ENCODE results near the gene LUC7L3. TPM values are rescaled to one million over a fixed set of nuclear protein-coding genes. Genes with fewer than 3 reads are reported as not detected.
A peak's percentile ranks its signal among the peaks of the same experiment; 100 is the strongest.

LUC7L3 gene
- total RNA-seq, 1 donor from 2014 or later, result 105 TPM

DNA sequence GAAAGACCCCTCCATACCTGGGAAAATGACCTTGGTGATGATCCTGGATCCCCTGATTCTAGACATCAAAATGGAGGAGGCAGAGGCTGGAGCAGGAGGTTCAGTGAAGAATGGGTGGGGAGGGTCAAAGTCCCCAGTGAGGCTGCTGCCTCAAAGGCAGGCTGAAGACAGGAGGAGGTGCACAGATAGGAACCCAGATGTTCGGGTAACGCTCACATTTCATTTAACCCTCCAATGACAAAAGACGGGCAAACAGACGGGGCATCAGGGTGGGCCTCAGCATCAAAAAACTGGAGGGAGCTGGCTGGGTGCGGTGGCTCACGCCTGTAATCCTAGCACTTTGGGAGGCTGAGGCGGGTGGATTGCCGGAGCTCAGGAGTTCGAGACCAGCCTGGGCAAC, 48.0 kb downstream of the LUC7L3 start, which contains the start of gene ANKRD40CL:
TSS of gene ANKRD40CL (minus strand) at position 73 of the 400 bp plus-strand sequence. CDS start 605 bp downstream, outside the sequence.
- Mint-ChIP-seq H3K27me3 (ENCODE audit: unreplicated experiment) (peaks cover 5% of the 10 kb centered on the region), H3K36me3 (ENCODE audit: unreplicated experiment) (no peaks in the 10 kb centered on the region), H3K27ac (ENCODE audit: unreplicated experiment) (no peak within 1 kb of the TSS), H3K4me1 (ENCODE audit: unreplicated experiment) (peaks cover 7% of the 10 kb centered on the region), H3K9me3 (ENCODE audit: unreplicated experiment) (no peaks in the 10 kb centered on the region), H3K4me3 (ENCODE audit: unreplicated experiment) (no peak within 1 kb of the TSS)
- TF ChIP-seq, protein P1, sequence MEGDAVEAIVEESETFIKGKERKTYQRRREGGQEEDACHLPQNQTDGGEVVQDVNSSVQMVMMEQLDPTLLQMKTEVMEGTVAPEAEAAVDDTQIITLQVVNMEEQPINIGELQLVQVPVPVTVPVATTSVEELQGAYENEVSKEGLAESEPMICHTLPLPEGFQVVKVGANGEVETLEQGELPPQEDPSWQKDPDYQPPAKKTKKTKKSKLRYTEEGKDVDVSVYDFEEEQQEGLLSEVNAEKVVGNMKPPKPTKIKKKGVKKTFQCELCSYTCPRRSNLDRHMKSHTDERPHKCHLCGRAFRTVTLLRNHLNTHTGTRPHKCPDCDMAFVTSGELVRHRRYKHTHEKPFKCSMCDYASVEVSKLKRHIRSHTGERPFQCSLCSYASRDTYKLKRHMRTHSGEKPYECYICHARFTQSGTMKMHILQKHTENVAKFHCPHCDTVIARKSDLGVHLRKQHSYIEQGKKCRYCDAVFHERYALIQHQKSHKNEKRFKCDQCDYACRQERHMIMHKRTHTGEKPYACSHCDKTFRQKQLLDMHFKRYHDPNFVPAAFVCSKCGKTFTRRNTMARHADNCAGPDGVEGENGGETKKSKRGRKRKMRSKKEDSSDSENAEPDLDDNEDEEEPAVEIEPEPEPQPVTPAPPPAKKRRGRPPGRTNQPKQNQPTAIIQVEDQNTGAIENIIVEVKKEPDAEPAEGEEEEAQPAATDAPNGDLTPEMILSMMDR (IDR thresholded peaks at IDR 0.05), result no peak
- peak; percentile 48 for DNase-seq (ENCODE audit: extremely low spot score, unreplicated experiment)

DNA sequence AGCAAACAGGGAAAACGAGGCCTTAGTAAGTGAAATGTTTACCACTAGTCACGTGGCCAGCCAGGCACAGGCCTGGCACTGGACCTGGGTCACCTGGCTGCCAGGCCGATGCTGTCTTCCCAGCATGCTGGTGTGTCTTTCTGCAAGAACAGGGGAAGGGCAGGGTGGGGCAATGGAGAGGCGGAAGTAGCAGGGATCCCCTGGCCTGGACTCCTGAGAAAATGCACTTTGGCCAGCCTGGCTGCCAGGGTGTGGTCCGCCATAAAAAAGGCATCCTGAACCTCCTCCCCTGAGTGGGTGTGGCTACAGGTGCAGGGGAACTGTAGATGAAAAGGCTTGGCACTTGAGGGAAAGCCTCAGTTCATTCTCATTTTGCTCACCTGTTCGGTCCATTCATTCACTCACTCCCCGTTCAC, 49.0 kb downstream of the LUC7L3 start:
- H3K4me1 Mint-ChIP-seq (ENCODE audit: unreplicated experiment), result peaks cover under 1% of the 10 kb centered on the region
- no peak overlapping the region for H3K4me3 Mint-ChIP-seq (ENCODE audit: unreplicated experiment)

DNA sequence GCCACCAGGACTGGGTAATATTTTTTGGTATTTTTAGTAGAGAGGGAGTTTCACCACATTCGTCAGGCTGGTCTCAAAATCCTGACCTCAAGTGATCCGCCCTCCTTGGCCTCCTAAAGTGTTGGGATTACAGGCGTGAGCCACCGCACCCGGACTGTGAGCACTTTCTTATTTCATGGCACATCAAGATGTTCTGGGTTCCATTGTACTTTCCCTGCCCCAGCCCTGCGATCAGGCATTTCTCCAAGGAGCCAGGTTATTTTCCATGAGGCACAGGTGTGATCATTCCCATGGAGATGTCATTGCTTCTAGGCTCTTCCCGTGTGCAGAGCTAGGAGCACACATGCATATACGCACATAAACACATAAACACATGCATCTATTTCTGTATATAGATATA, 50.5 kb downstream of the LUC7L3 start:
- H3K27me3 Mint-ChIP-seq (ENCODE audit: unreplicated experiment), result peaks cover 3% of the 10 kb centered on the region
- peak; percentile 59 for DNase-seq (ENCODE audit: extremely low spot score, unreplicated experiment)
- H3K36me3 Mint-ChIP-seq (ENCODE audit: unreplicated experiment), result no peaks in the 10 kb centered on the region
- no peaks in the 10 kb centered on the region for H3K4me1 Mint-ChIP-seq (ENCODE audit: unreplicated experiment)
- H3K9me3 Mint-ChIP-seq (ENCODE audit: unreplicated experiment), result no peaks in the 10 kb centered on the region
- H3K4me3 Mint-ChIP-seq (ENCODE audit: unreplicated experiment), result no peak overlapping the region
- TF ChIP-seq, protein P1 (IDR thresholded peaks at IDR 0.05), result no peak
- no peak overlapping the region for H3K27ac Mint-ChIP-seq (ENCODE audit: unreplicated experiment)

More for the DNA sequence above, 49.0 kb downstream of the LUC7L3 start:
- DNase-seq (ENCODE audit: extremely low spot score, unreplicated experiment), result peak; percentile 60
- TF ChIP-seq, protein P1 (IDR thresholded peaks at IDR 0.05), result no peak
- H3K27me3 Mint-ChIP-seq (ENCODE audit: unreplicated experiment), result peaks cover 3% of the 10 kb centered on the region
- H3K27ac Mint-ChIP-seq (ENCODE audit: unreplicated experiment), result no peak overlapping the region
- no peaks in the 10 kb centered on the region for H3K36me3 Mint-ChIP-seq (ENCODE audit: unreplicated experiment)
- H3K9me3 Mint-ChIP-seq (ENCODE audit: unreplicated experiment), result no peaks in the 10 kb centered on the region

DNA sequence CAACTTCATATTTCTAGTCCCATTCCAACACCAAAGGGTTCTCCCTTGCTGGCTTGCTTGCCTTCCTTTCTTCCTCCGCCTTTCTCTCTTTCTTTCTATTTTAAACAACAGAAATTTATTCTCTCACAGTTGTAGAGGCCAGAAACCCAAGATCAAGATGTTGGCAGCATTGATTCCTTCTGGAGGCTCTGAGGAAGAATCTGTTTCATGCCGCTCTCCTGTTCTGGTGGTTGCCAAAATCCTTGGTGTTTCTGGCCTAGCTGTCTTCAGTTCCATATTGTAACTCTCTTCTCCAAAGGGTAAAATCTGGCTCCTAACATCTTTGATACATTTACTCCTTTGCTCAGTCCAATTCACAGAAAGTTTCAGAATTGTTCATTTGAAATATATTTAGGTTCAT, 50.9 kb downstream of the LUC7L3 start:
- Mint-ChIP-seq H3K4me1 (ENCODE audit: unreplicated experiment) (no peaks in the 10 kb centered on the region), H3K27me3 (ENCODE audit: unreplicated experiment) (peaks cover 3% of the 10 kb centered on the region), H3K4me3 (ENCODE audit: unreplicated experiment) (no peak overlapping the region), H3K9me3 (ENCODE audit: unreplicated experiment) (no peaks in the 10 kb centered on the region), H3K27ac (ENCODE audit: unreplicated experiment) (no peak overlapping the region), H3K36me3 (ENCODE audit: unreplicated experiment) (no peaks in the 10 kb centered on the region)
- TF ChIP-seq, protein P1 (IDR thresholded peaks at IDR 0.05), result no peak
- DNase-seq (ENCODE audit: extremely low spot score, unreplicated experiment), result no peak

DNA sequence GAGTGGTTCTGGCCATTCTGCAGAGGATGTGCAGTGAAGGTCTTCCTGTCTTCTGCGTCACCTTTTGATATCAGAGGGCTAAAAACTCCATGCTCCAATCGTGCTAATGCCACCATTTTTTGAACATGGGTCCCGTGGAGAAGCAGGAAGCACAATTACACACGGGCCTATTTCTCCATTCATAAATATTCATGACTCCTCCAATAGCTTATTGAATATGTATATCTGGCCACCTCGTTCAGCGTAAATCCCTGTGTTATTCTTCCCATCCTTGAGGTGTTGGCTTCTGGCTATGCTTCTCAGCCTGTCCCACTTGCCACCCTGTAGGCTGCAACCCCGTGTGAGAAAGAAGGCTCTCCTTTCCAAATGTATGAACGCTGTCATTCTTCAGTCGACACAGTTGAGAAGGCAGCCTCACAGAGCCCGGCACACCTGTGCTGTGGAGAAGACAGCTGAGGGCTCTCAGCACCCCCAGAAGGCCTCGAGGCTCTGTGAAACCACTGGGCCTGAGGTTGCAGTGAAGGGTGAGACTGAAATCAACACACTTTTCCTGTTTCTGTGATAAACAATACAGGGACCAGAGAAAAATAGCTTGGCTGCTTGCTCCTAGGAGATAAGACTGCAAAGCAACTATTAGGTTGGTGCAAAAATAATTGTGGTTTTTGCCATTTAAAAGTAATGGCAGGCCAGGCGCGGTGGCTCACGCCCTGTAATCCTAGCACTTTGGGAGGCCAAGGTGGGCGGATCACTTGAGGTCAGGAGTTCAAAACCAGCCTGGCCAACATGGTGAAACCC, 52.8 kb downstream of the LUC7L3 start:
- TF ChIP-seq, protein P1 (IDR thresholded peaks at IDR 0.05), result no peak
- Mint-ChIP-seq H3K4me3 (ENCODE audit: unreplicated experiment) (no peak overlapping the region), H3K9me3 (ENCODE audit: unreplicated experiment) (no peaks in the 10 kb centered on the region), H3K36me3 (ENCODE audit: unreplicated experiment) (no peaks in the 10 kb centered on the region), H3K27me3 (ENCODE audit: unreplicated experiment) (peaks cover 3% of the 10 kb centered on the region), H3K27ac (ENCODE audit: unreplicated experiment) (no peak overlapping the region), H3K4me1 (ENCODE audit: unreplicated experiment) (no peaks in the 10 kb centered on the region)
- DNase-seq (ENCODE audit: extremely low spot score, unreplicated experiment), result no peak

Measured in osteocyte (in vitro differentiated cells).